Mesenchymal stem cell (in vitro differentiated cells and primary cell): ENCODE measurements around the gene POLE4.

Source experiments
- DNase-seq: peaks from one replicate; pipeline ENCODE4 v3.0.0-alpha.2; 2013
- H2AFZ ChIP-seq: one replicate; pipeline ENCODE4 v1.6.1; 2013; ENCODE audit warnings: low read depth, mild to moderate bottlenecking, control low read depth, inconsistent platforms, low read length, moderate library complexity
- H2AK5ac ChIP-seq: 2 replicates; pipeline ENCODE4 v1.6.1; 2013; ENCODE audit warnings: low read length, moderate library complexity, mild to moderate bottlenecking, inconsistent platforms; ENCODE audit not compliant: severe bottlenecking
- H2BK120ac ChIP-seq: one replicate; pipeline ENCODE4 v1.6.1; 2013; ENCODE audit warnings: low read depth, mild to moderate bottlenecking, inconsistent platforms, low read length, moderate library complexity
- H2BK12ac ChIP-seq, 2 experiments: one replicate each; pipeline ENCODE4 v1.6.1; 2013; ENCODE audit warnings: inconsistent platforms in 2 of 2, low read length in 2 of 2, mild to moderate bottlenecking in 2 of 2, moderate library complexity in 2 of 2, control low read depth in 1 of 2
- H2BK15ac ChIP-seq: one replicate; pipeline ENCODE4 v1.6.1; 2013; ENCODE audit warnings: mild to moderate bottlenecking, low read depth, inconsistent platforms; ENCODE audit not compliant: poor library complexity, severe bottlenecking
- H2BK5ac ChIP-seq: 2 replicates; pipeline ENCODE4 v1.6.1; 2013; ENCODE audit warnings: low read depth, mild to moderate bottlenecking, low read length, control low read depth, inconsistent platforms; ENCODE audit not compliant: poor library complexity, severe bottlenecking
- H3K14ac ChIP-seq, 2 experiments: one replicate each; pipeline ENCODE4 v1.6.1; 2013; ENCODE audit warnings: inconsistent platforms in 2 of 2, low read length in 2 of 2, control low read depth in 1 of 2, mild to moderate bottlenecking in 1 of 2, moderate library complexity in 1 of 2
- H3K18ac ChIP-seq, 2 experiments: one replicate each; pipeline ENCODE4 v1.6.1; 2013; ENCODE audit warnings: inconsistent platforms in 2 of 2, low read length in 2 of 2, control low read depth in 1 of 2, low read depth in 1 of 2, mild to moderate bottlenecking in 1 of 2
- H3K23ac ChIP-seq, 2 experiments: one replicate each; pipeline ENCODE4 v1.6.1; 2013; ENCODE audit warnings: inconsistent platforms in 2 of 2, low read length in 2 of 2, mild to moderate bottlenecking in 2 of 2, moderate library complexity in 2 of 2, control low read depth in 1 of 2
- H3K27ac ChIP-seq: 2 replicates; pipeline ENCODE4 v1.5.1; 2013; ENCODE audit warnings: mild to moderate bottlenecking, moderate library complexity, low read length, control low read depth, inconsistent platforms; ENCODE audit not compliant: poor library complexity, severe bottlenecking
- H3K27me3 ChIP-seq, 2 experiments: 2 replicates each; pipeline versions ENCODE4 v1.6.1 to v1.7.0; 2013; ENCODE audit warnings: low read length in 2 of 2, mild to moderate bottlenecking in 2 of 2, moderate library complexity in 2 of 2, control low read depth in 1 of 2, inconsistent platforms in 1 of 2; ENCODE audit not compliant: control insufficient read depth in 1 of 2, insufficient read depth in 1 of 2
- H3K36me3 ChIP-seq, 2 experiments: 2 replicates each; pipeline versions ENCODE4 v1.6.1 to v1.7.0; 2013; ENCODE audit warnings: low read length in 2 of 2, control low read depth in 1 of 2, inconsistent platforms in 1 of 2, low read depth in 1 of 2, mild to moderate bottlenecking in 1 of 2; ENCODE audit not compliant: insufficient read depth in 2 of 2, control insufficient read depth in 1 of 2
- H3K4ac ChIP-seq, 2 experiments: one replicate each; pipeline ENCODE4 v1.6.1; 2013; ENCODE audit warnings: inconsistent platforms in 2 of 2, low read length in 2 of 2, mild to moderate bottlenecking in 2 of 2, moderate library complexity in 2 of 2, control low read depth in 1 of 2, low read depth in 1 of 2
- H3K4me1 ChIP-seq: 2 replicates; pipeline ENCODE4 v1.6.1; 2013; ENCODE audit warnings: low read depth, low read length, control low read depth; ENCODE audit not compliant: control insufficient read depth, insufficient read depth
- H3K4me2 ChIP-seq: 2 replicates; pipeline ENCODE4 v1.6.1; 2013; ENCODE audit warnings: low read length, mild to moderate bottlenecking, inconsistent platforms; ENCODE audit not compliant: poor library complexity, severe bottlenecking
- H3K4me3 ChIP-seq, 2 experiments: 2 replicates each; pipeline versions ENCODE4 v1.5.1 to v1.7.0; 2013; ENCODE audit warnings: low read length in 2 of 2, mild to moderate bottlenecking in 2 of 2, control low read depth in 1 of 2, low read depth in 1 of 2; ENCODE audit not compliant: insufficient read depth in 1 of 2
- H3K79me1 ChIP-seq: replicated peaks from 2 replicates; pipeline ENCODE4 v1.6.1; 2013; ENCODE audit warnings: mild to moderate bottlenecking, control low read depth, low read length, inconsistent platforms; ENCODE audit not compliant: poor library complexity, severe bottlenecking
- H3K9ac ChIP-seq: 2 replicates; pipeline ENCODE4 v1.7.0; 2013; ENCODE audit warnings: mild to moderate bottlenecking, low read length, moderate library complexity
- H3K9me3 ChIP-seq: 2 replicates; pipeline ENCODE4 v1.7.0; 2013; ENCODE audit warnings: mild to moderate bottlenecking, low read length; ENCODE audit not compliant: control insufficient read depth
- H4K8ac ChIP-seq: one replicate; pipeline ENCODE4 v1.6.1; 2013; ENCODE audit warnings: inconsistent platforms, mild to moderate bottlenecking, low read length, moderate library complexity
- H4K91ac ChIP-seq: one replicate; pipeline ENCODE4 v1.6.1; 2013; ENCODE audit warnings: mild to moderate bottlenecking, low read length, inconsistent platforms
- WGBS: methylation state at CpG from one replicate; pipeline ENCODE4 v1.1.7; 2013; ENCODE audit warnings: mixed read lengths; 5-methylcytosine and 5-hydroxymethylcytosine counted together

Gene POLE4

DNA sequence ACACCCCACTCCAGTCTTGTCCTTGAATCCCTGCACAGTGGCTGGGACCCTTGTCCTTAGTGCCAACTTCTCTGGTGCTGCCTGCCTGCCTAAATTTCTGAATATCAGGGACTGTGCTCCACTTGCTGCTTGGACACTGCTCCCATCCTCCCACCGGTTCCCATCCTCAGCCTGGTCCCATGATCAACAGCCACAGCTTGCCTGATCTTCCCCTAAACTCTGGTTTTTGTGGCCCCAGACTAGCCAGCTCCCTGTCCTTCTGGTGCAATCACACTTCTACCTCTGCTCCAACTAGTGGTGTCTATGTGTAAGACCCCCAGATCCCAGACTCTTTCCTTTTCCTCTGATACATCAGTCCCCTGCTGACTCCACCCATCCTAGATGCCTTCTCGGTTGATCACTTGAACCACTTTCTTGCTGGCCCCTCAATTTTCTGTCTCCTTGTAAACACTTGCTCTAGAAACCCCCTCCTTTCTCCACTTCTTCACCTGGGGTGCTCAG, 37.2 kb upstream of the POLE4 start:
- Histone ChIP-seq H2AFZ (no peak overlapping the region), H3K9me3 (peaks cover 3% of the 10 kb centered on the region)
- 93% methylated on average over 2 of the region's 2 CpGs for WGBS

GRCh38 chr2:74922592-74923227, 35.7 kb upstream of the POLE4 start:
- 88% methylated on average over 4 of the region's 5 CpGs for WGBS
- Histone ChIP-seq H2BK15ac (no peak overlapping the region), H2BK120ac (no peak overlapping the region), H3K18ac (no peak overlapping the region), H3K9ac (no peak overlapping the region), H3K4me2 (no peak overlapping the region), H3K27ac (no peak overlapping the region), H4K8ac (no peak overlapping the region), H2AK5ac (no peak overlapping the region), H3K79me1 (no peaks in the 10 kb centered on the region), H3K4ac (no peak overlapping the region), H3K4me1 (peaks cover 6% of the 10 kb centered on the region), H3K14ac (no peak overlapping the region), H3K9me3 (peaks cover 3% of the 10 kb centered on the region), H3K4me3 (no peak overlapping the region), H4K91ac (no peak overlapping the region), H2AFZ (no peak overlapping the region), H2BK12ac (no peak overlapping the region), H3K23ac (no peak overlapping the region), H3K27me3 (peaks cover 0 to 1% of the 10 kb centered on the region in 2 experiments), H3K36me3 (no peaks in the 10 kb centered on the region), H2BK5ac (no peak overlapping the region)
- peak; percentile 7 for DNase-seq

More for the DNA sequence above, 37.2 kb upstream of the POLE4 start:
- H4K8ac ChIP-seq = no peak overlapping the region
- H3K14ac ChIP-seq = no peak overlapping the region
- no peak overlapping the region for H2BK15ac ChIP-seq
- no peaks in the 10 kb centered on the region for H3K79me1 ChIP-seq
- H3K4me3 ChIP-seq = no peak overlapping the region
- no peak for DNase-seq
- no peak overlapping the region for H2BK5ac ChIP-seq
- H3K27ac ChIP-seq = no peak overlapping the region
- no peak overlapping the region for H2BK120ac ChIP-seq
- no peak overlapping the region for H2AK5ac ChIP-seq
- H3K36me3 ChIP-seq = no peaks in the 10 kb centered on the region
- no peak overlapping the region for H2BK12ac ChIP-seq
- no peak overlapping the region for H4K91ac ChIP-seq
- no peak overlapping the region for H3K4ac ChIP-seq
- no peaks in the 10 kb centered on the region for H3K27me3 ChIP-seq
- H3K23ac ChIP-seq = no peak overlapping the region
- H3K9ac ChIP-seq = no peak overlapping the region
- no peak overlapping the region for H3K4me2 ChIP-seq
- H3K18ac ChIP-seq = no peak overlapping the region
- peaks cover 6% of the 10 kb centered on the region for H3K4me1 ChIP-seq

- H3K79me1 ChIP-seq = no peaks in the 10 kb centered on the region
- no peak overlapping the region for H2BK5ac ChIP-seq
- H2AK5ac ChIP-seq = no peak overlapping the region
- H3K23ac ChIP-seq = no peak overlapping the region
- no peak overlapping the region for H3K9ac ChIP-seq
- WGBS = 96% methylated on average over 11 of the region's 11 CpGs
- H2BK120ac ChIP-seq = no peak overlapping the region
- H3K4me3 ChIP-seq = no peak overlapping the region
- peaks cover 3% of the 10 kb centered on the region for H3K9me3 ChIP-seq
- H2AFZ ChIP-seq = no peak overlapping the region
- no peak overlapping the region for H3K18ac ChIP-seq
- DNase-seq = no peak
- H3K14ac ChIP-seq = no peak overlapping the region
- peaks cover 5 to 6% of the 10 kb centered on the region in 2 experiments for H3K27me3 ChIP-seq
- H2BK12ac ChIP-seq = no peak overlapping the region
- no peak overlapping the region for H4K91ac ChIP-seq
- no peak overlapping the region for H4K8ac ChIP-seq
- H3K4ac ChIP-seq = no peak overlapping the region
- H3K4me2 ChIP-seq = no peak overlapping the region
- no peak overlapping the region for H2BK15ac ChIP-seq
- H3K36me3 ChIP-seq = no peaks in the 10 kb centered on the region
- peaks cover 4% of the 10 kb centered on the region for H3K4me1 ChIP-seq
- H3K27ac ChIP-seq = no peak overlapping the region
These were observed 33.8 kb upstream of the POLE4 start for GRCh38 chr2:74924463-74925265.

DNA sequence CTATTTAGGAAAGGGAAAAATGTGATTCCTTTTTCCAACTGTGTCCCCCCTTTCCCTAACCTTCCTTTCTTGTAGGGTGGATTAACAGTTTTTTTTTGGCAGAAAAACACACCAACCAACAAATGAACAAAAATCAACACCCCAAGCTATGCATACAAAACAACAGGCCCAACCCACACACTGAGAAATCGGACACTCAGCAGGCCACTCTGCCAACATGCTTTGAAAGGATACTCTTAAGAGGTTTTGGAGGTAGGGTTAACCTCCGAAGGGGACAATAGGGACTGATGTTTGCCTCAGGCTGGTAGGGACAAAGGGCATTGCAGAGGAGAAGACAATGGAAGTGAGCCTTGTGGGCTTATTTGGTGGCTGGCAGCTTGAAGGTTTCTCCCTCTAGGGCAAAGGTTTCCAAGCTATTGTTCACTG, 33.1 kb upstream of the POLE4 start:
- Histone ChIP-seq H3K27ac (no peak overlapping the region), H3K9ac (no peak overlapping the region), H3K4me1 (no peaks in the 10 kb centered on the region), H3K9me3 (peaks cover 3% of the 10 kb centered on the region), H2BK12ac (no peak overlapping the region), H3K4me2 (no peak overlapping the region), H2AK5ac (no peak overlapping the region), H3K27me3 (peaks cover 5 to 6% of the 10 kb centered on the region in 2 experiments), H4K8ac (no peak overlapping the region), H3K79me1 (no peaks in the 10 kb centered on the region), H2BK15ac (no peak overlapping the region), H2AFZ (no peak overlapping the region), H3K4me3 (no peak overlapping the region), H3K14ac (no peak overlapping the region), H3K4ac (no peak overlapping the region), H4K91ac (no peak overlapping the region), H2BK120ac (no peak overlapping the region), H3K36me3 (no peaks in the 10 kb centered on the region), H2BK5ac (no peak overlapping the region), H3K23ac (no peak overlapping the region), H3K18ac (no peak overlapping the region)
- DNase-seq = no peak
- WGBS = 76% methylated on average over 2 of the region's 2 CpGs
